NCI-H1694 (cell line): ENCODE results near the gene TMEM132D.

Experiments
- DNase-seq: peaks from one replicate; lab custom pipeline; 2025; lab: John Stamatoyannopoulos, UW

Gene TMEM132D

DNA sequence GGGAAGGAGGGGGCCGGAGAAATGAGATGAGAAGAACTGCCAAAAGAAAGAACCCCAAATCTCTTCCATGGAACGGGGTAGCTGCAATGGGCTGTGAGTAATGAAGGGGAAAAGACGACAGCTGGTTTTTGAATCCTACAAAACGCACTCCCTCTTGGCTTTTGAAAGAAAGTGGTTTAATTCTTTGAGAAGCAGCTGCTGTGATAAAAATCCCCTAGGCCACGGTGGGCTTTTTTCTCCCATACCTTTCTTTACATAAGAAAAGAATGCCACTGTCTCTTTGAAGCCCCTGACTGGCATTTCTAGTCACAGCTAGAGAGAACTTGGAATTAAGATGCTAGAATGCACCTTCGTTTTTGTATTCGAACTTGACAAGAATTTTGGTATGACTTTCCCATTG lies 564.5 kb downstream of the TMEM132D start:
- DNase-seq: no peak

DNA sequence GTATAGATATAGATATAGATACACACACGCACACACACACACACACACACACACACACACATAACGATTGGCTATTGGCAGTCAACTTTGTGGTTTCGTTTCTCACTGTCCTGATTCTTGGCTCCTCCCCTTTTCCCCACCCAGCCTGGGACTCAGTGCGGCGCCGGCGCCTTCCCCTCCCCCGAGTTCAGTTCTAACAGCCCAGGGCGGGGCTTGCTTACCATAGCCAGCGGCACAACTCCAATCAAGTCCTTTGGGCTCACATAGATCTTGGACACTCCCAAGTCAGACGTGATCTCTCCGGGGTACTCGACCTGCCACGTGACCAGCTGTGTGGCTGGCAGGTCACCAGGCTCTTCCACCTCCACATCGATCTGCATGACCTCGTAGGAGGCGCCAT lies 566.4 kb downstream of the TMEM132D start:
- no peak for DNase-seq

DNA sequence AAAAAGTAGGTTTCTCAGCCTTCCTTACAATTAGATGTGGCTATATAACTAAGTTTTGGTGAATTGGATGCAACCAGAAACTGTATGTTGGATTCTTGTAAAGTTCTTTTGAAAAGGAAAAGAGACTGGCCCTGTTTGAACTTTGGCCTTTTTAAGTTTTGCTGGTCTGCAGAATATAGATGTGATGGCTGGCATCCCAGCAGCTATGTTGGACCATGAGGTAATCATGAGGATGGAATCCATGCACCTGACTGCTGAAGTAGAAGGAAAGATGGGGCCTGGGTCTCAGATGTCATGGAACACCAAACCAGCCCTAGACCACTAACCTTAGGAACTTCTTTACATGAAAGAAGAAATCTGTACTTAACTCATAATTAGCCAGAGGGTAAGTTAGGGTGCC lies 568.1 kb downstream of the TMEM132D start:
- DNase-seq: no peak

DNA sequence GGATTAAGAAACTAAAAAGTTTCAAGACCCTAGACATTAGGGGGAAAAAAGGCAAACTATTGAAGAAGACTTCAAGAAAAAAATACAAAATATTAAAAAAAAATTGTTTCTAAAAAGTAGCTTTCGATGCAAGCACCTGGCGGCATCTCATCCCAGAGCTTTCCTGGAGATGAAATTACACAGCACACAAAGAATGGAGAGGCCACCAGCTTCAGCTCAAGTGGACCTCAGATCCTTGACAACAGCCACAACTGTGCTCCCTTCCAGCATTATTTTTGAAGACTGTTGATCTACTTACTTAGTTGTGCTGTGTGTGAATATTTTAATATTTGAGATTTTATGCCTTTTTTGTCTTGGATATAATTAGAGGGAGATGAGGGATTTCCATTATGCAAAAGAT lies 571.5 kb downstream of the TMEM132D start:
- DNase-seq: no peak

DNA sequence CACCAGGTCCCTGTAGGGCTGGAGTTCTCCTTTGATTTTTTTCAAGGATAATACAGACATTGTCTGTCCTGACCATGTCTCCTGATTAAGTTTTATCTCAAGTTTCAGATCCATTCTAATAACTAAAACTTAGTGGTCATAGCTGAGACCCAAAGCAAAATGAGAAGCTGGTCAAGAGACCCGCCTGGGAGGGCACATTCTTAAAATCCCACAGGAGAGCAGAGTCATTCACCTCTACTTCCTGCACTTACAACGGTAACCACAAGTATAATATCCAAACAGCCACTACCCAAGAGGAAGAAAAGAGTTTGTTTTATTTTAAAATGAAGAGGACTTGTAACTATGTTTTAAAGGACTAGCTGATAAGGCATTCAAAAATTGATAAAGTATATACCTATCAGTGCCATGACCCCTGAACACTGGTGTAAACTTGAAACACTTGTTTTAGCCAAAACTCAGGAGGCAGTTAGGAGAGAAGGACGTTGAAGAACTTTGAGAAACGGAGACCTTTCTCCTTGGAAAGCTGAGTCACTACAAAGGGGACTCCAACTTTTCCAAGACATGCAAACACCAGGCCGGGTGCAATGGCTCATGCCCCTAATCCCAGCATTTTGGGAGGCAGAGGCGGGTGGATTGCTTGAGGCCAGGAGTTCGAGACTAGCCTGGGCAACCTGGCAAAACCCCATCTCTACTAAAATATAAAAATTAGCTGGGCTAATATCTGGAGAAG lies 572.3 kb downstream of the TMEM132D start:
- no peak for DNase-seq

DNA sequence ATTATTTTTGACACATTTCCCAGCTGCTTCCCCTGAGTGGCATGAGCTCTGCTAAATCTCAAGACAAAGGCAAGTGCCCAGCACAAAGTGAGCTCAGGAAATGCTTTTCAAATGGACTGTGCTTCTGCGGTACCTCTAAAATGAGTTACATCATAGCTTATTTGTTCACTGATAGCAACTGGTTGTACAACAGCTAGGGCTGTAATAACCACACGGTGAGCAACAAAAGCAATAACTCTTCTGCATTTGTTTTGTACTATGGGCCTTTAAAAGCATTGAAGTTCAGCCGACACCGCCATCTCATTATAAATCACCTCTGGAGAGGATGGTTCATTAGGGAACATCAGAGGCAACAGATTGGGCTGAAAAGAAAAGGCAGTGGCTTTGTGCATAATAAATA lies 575.6 kb downstream of the TMEM132D start:
- no peak for DNase-seq

DNA sequence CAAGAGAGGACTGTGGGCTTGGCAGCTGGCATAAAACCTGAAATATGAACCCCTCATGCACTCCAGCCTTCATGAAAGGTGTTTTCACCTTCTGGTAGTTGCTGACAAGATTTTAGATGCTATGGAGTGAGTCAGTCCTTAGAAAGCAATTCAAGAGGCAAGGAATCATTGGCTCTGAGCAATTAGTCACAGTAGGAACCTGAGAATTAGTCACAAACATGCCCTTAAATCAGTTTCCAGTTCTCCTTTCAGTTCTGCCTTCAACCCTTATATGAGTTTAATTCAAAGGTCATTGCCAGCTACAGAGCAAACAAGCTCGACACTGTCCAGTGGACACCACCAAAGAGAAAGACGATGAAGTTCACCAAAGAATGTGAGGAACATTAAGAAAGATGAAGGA lies 578.3 kb downstream of the TMEM132D start:
- no peak for DNase-seq

DNA sequence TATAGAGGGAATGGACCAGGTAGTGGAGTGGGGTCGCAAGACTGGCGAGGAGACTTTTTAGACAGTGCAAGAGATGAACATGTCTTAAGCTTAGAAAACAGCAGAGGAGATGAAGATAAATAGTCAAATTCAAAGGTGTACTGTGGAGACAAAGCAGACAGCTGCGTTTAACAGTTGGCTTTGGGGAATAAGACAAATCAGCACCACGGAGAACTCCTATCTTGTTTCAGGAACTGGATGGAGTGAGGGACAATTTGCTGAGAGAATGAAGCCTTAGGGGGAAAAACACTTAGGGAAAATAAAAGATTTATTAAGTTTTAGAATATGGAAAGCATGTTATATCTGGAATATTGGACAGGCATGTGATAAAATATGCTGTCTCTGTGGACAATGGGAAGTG lies 591.8 kb downstream of the TMEM132D start:
- no peak for DNase-seq

DNA sequence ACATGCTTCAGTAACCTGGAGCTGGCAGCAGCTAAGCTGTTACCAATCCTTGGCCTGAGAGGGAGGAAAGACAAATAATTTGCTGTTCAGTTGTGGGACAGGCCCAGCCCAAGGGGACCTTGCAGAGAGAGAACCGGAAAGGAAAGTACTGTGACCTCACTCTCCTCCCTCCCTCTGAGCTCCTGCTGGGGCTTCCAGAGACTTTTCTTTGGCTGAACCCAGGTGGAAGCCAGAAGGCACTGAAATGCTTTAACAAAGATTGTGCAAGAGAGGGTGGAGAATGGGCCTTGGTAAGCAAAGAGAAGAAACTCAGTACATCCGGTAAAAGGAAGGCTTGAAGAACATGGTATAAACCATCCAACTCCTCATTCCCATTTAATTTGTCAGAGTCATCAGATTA lies 593.5 kb downstream of the TMEM132D start:
- no peak for DNase-seq

DNA sequence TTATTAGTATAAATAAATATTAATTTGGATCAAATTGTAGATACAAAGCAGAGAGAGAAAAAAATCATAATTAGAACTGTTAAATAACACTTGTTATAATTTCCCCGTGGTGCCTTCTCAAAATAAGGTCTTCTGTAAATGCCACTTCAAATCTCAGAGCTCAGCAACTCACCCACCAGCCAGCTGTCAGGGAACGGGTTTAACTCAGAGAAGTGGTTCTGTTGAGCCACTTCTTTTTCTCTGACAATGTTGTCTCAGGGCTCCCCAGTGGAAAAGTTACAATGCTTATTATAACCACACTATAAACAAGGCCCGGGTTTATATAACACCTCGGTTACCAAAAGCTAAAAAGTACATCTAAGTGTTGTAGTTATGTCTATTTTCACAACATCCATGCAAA lies 598.0 kb downstream of the TMEM132D start:
- DNase-seq: no peak

DNA sequence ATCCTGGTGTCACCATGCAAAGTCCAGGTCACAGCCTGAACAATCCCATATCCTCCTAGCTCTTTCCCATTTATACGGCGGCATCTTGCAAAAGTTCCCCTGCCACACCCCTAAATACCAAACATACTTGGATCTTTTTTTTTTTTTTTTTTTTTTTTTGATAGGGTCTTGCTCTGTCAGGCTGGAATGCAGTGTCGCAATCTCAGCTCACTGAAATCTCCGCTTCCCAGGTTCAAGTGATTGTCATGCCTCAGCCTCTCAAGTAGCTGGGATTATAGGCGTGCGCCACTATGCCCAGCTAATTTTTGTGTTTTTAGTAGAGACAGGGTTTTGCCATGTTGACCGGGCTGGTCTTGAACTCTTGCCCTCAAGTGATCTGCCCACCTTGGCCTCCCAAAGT lies 599.3 kb downstream of the TMEM132D start:
- DNase-seq: no peak

DNA sequence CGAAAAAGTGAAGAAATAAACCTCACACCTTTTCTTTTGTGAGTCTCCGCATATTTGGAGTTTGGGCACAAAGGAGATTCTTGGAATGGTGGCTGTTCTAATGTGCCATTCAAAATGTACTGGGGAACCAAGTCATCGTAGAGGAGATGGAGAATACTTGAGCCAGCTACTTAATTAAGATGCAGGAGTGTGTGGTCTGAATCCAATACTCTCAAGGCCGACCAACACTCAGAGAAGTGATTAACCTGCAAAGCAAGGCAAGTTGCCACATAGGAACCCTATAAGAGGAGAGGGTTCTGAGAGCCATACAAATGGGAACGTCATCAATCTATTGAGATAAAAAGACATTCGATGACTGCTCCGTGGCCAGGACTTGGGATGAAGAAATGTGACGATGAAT lies 603.8 kb downstream of the TMEM132D start:
- DNase-seq: no peak

DNA sequence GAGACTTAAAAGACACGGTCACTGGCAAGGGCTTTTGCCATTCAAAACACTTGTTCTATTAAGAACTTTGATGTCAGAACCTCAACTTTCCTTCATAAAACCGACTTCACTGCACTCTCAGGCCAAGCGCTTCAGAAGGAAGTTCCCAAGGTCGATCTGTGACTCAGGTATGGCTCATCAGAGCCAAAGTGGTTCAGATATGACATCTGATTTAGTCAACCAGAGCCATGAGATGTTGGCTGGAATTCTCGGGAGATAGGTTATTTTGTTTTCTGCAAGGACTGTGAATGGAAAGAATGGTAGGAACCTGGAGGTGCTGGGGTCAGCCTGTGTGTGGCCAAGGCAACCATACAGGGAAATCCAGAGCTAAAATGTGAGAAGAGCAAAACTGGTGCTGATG lies 604.9 kb downstream of the TMEM132D start:
- no peak for DNase-seq

DNA sequence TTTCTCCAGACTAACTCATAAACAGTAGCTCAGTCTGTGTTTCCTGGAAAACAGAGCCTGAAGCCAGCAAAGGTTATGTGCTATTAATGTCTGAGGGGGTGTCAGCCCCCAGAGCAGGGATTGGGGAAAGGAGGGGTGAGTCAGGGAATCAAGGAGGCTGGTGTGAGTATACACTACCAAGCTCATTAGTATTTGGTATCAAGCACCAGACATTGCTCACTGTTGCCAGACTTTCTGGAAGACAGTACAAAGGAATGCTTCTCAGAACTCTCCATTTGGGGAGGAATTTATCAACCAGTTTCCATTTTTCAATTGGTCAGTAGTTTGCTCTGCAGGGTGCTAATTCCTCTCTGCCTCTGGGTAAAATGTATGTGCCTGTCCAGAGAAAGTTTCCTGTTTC lies 607.2 kb downstream of the TMEM132D start:
- no peak for DNase-seq

DNA sequence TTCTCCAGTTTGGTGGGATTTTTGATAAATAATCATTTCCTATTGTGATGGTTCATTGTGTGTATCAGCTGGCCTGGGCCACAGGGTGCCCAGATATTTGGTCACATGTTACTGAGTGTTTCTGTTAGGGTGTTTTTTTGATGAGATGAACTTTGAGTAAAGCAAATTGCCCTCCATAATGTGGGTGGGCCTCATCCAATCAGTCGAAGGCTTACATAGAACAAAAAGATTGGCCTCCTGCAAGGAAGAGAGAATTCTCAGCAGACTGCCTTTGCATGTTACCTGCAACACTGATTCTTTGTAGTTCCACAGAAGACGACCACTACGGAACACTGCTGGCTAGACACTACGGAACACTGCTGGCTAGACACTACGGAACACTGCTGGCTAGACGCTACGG lies 609.0 kb downstream of the TMEM132D start:
- DNase-seq: no peak

DNA sequence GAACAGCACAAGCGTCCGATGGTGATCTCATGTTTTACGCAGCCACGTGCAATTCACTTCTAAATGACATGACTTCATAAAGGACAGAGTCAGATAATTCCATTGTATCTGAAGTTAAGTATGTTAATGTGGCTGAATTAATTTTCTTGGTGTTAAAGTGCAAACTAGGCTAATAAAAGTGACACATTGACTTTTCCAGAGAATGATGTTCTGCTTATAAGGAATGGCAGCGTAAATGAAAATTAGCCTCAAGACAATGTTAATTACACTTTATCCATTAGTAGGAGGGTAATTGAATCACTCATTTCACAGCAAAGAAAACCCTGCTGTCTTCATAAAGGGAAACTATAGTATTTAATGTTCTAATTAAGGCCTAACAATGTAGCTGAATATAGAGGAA lies 624.1 kb downstream of the TMEM132D start:
- no peak for DNase-seq

DNA sequence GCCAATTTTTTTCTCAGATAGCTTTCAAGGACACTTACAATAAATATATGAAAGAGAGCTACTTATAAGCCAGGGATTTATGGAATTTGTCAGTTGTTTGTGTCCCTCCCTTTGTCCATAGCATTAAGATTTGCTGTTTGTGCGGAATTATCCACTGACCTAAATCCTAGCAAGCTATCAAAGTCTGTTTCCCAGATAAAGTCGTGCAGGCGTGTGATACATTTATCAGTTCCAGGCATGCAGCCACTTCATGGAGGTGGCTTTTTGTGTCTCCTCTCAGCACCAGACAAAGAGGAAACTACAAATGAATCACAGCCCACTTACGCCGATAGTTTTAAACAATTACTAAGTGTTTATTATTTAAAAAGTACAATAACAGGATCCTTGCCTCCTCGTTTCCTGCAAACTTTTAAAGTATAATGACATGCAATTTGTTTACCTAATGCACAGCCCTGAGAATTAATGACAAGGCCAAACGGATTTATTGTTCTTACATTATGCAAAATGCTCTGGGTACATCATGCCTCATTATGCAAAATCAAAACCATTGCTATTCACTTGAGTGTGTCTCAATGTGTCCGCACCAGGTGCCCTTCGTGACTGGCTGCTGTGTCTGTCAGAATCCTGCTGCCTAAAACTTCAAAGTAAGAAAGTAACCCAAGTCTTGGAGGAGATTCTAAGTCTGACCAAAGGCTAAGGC lies 627.3 kb downstream of the TMEM132D start:
- DNase-seq: no peak

DNA sequence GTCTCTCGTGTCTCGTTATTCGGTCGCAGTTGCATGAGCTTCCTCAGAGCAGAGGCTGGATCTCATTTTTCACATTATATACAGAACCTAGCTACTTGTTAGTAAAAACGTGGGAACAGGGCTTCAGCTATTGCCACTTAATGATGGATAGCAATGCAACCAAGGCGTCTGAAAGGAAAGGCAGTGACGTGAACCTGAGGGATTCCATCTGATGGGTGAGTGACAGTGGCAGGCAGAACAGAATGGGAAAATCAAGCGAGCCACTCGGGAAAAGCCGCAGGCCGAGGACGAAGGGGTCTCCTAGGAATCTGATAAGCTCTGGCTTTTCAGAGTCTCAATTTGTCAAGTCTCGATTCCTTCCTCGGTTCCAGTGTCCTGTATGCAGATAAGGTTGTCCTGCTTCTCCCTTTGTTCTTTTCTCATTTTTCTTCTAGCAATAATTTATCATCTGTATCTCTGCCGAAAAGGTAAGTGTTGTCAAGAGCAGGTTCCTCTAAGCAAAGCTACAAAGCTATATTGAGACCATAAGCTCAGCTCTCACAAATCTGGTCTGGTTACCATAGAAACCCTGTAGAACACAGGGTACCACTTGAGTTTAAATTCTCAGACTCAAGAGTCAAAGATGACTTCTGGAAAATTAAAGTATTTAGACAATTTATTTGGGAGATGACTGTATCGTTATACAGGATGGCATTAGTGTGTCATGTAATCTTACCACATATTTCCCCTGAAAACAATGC lies 633.9 kb downstream of the TMEM132D start:
- no peak for DNase-seq

DNA sequence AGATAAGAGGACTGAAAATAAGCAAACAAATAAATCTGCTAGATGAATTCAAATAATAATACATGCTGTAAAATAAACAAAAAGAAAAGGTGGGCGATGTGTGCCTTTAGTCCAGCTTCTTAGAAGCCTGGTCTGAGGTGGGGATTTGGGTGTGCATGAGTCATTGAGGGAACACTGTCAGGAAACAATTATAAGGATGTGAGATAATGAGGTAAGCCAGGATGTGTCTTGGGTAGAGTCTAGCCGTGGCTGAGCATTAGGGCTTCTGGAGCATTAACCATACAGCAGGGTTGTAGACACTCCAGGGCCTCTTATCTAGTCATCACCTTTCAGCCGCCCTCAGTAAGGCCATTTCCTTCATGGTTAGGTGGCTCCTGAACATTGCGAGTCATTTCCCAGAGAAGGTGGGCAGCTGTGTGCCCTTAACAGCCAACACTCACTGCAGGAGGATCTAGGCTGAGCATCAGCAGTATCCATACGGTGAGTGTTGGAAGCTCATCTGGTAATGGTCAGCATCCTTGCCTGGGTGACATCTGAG lies 645.0 kb downstream of the TMEM132D start:
- DNase-seq: no peak

DNA sequence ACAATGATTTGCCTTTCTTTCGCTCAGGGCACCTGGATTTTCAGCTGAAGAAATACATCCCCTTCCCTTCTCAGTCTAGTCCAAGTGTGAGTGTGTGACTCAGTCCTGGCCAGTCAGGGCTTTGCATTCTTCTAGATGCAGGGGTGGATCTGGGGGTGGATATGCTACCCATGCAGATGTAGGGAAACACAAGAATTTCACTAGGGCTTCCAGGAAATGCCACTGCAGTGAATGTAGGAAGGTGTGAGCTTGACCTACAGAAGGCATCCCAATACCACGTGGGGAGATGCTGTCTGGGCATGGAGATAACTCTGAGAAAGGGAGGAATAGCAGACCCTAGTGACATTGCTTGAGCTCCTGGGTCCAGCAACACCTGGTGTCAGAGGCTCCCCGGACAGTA lies 646.3 kb downstream of the TMEM132D start:
- DNase-seq: no peak

DNA sequence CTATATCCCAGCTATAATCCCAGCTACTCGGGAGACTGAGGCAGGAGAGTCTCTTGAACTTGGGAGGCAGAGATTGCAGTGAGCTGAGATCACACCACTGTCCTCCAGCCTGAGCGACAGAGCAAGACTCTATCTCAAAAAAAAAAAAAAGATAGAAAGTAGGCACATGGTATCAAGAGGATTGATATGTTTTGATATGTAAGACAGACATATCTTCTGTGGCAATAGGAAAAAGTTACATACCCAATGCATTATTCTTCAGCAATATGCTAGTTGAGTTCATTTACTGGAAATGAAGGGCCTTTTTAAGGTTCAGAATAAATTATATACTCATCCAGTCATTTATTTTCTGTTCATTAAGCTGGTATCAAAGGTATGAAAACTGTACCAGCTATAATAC lies 657.2 kb downstream of the TMEM132D start:
- DNase-seq: no peak

DNA sequence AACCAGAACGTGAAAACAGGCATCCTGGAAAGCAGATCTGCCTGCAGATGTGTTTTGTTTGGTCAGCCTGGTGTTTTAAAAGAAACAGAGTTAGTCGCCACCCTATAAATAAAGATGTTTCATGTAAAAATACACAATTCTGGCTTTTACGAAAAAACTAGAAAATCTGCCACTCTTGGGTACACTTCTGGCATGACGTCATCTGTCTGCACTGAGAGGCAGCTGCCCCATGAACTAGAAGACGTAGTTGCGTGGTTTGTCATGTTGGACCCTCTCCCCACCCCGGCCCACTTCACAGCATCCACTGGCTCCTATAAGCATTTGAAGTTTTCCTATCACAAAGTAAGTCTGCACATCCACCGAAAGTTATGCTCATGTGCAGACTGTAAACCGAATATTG lies 658.1 kb downstream of the TMEM132D start:
- no peak for DNase-seq

DNA sequence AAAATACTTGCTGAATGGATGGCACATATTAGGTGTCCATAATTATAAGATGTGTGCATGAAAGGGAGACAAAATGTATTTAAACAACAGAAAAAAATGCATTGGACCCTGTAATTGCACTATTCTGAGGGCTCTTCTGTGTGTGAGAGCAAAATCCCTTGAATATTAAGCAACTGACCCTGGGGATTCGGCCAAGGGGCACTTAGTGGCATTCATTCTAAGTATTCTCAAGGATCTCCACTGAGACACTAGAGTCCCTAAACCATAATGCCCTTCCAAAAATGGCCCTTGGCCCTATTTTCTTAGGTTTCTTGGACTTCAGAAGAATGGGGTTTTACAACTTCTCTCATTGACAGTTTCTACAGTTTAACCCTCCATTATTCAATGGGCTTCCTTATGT lies 662.0 kb downstream of the TMEM132D start:
- DNase-seq: no peak
